GM23248 (cell line): ENCODE data around the gene ZBTB9. TPM values are rescaled to one million over a fixed set of nuclear protein-coding genes. Genes with fewer than 3 reads are reported as not detected.

Experiments used
- DNase-seq: peaks from one replicate; pipeline ENCODE4 v3.0.0-alpha.2; 2015
- H2AFZ ChIP-seq: fragments of 200-600 bp; sonication (generic); 2 replicates; pipeline ENCODE4 v1.6.1; 2016; ENCODE audit warnings: antibody characterized with exemption
- H3F3A ChIP-seq: fragments of 200-600 bp; sonication (generic); 2 replicates; pipeline ENCODE4 v1.6.1; 2016; ENCODE audit warnings: mild to moderate bottlenecking, antibody characterized with exemption, mixed run types; ENCODE audit not compliant: insufficient read depth
- H3K27ac ChIP-seq: fragments of 200-600 bp; sonication (generic); 2 replicates; pipeline ENCODE4 v1.5.1; 2016; ENCODE audit warnings: mild to moderate bottlenecking
- H3K27me3 ChIP-seq: fragments of 200-600 bp; sonication (generic); replicated peaks from 2 replicates; pipeline ENCODE4 v1.6.1; 2016; ENCODE audit warnings: mild to moderate bottlenecking; ENCODE audit not compliant: insufficient read depth
- H3K36me3 ChIP-seq: fragments of 200-600 bp; sonication (generic); 2 replicates; pipeline ENCODE4 v1.6.1; 2016; ENCODE audit warnings: low read depth, mild to moderate bottlenecking
- H3K4me1 ChIP-seq: fragments of 200-600 bp; sonication (generic); 2 replicates; pipeline ENCODE4 v1.6.1; 2016; ENCODE audit warnings: mild to moderate bottlenecking; ENCODE audit not compliant: insufficient read depth
- H3K4me2 ChIP-seq: fragments of 200-600 bp; sonication (generic); one replicate; pipeline ENCODE4 v1.6.1; 2016; ENCODE audit warnings: mild to moderate bottlenecking; ENCODE audit not compliant: unreplicated experiment
- H3K4me3 ChIP-seq: fragments of 200-600 bp; sonication (generic); 2 replicates; pipeline ENCODE4 v1.5.1; 2016; ENCODE audit warnings: mild to moderate bottlenecking
- H3K79me2 ChIP-seq: fragments of 200-600 bp; sonication (generic); 2 replicates; pipeline ENCODE4 v1.6.1; 2016; ENCODE audit warnings: mild to moderate bottlenecking; ENCODE audit not compliant: insufficient read depth
- H3K9ac ChIP-seq: fragments of 200-600 bp; sonication (generic); 2 replicates; pipeline ENCODE4 v1.6.1; 2016; ENCODE audit warnings: mild to moderate bottlenecking
- H3K9me2 ChIP-seq: fragments of 200-600 bp; sonication (generic); 2 replicates; pipeline ENCODE4 v1.6.1; 2016; ENCODE audit warnings: mixed run types, mild to moderate bottlenecking, moderate library complexity; ENCODE audit not compliant: insufficient read depth
- H3K9me3 ChIP-seq: fragments of 200-600 bp; sonication (generic); one replicate; pipeline ENCODE4 v1.6.1; 2017; ENCODE audit warnings: low read depth
- H4K20me1 ChIP-seq: fragments of 200-600 bp; sonication (generic); 2 replicates; pipeline ENCODE4 v1.6.0; 2016; ENCODE audit not compliant: insufficient read depth
- EZH2 ChIP-seq: fragments of 200-600 bp; sonication (generic); IDR thresholded peaks from 2 replicates; pipeline ENCODE4 v1.6.1; 2018; ENCODE audit warnings: antibody characterized with exemption, mild to moderate bottlenecking; ENCODE audit not compliant: insufficient read depth, poor library complexity, severe bottlenecking
- EZH2phosphoT487 ChIP-seq: fragments of 200-600 bp; sonication (generic); IDR thresholded peaks from 2 replicates; pipeline ENCODE4 v1.6.1; 2018; ENCODE audit warnings: antibody characterized with exemption, moderate library complexity, mild to moderate bottlenecking, low read depth; ENCODE audit not compliant: insufficient read depth
- WGBS, 2 experiments: methylation state at CpG; one replicate each; pipeline ENCODE4 v1.1.6; 2015 to 2017; ENCODE audit warnings: low lambda C conversion rate in 2 of 2, low coverage in 1 of 2; ENCODE audit errors: missing lambda C conversion rate in 2 of 2; 5-methylcytosine and 5-hydroxymethylcytosine counted together
- in situ Hi-C: fragments of 300-500 bp; cut with MboI; formaldehyde crosslinking; loops from 2 replicates; pipeline ENCODE4 v1.15.0; 2020
- polyA plus RNA-seq: library from polyadenylated mRNA; unstranded; fragments of >200 nt; fragmentation: Nextera tagmentation; extraction: Ambion mirVana; gene quantifications from 2 replicates; pipeline ENCODE4 v1.2.1, GENCODE V29; 2016
- total RNA-seq: library from RNA; depleted of rRNA; stranded (reverse); fragments of >200 nt; shearing (Covaris generic); gene quantifications from 2 replicates; pipeline ENCODE4 v1.2.3, GENCODE V29; 2014

The ZBTB9 gene
- total and polyA plus RNA-seq, 2 experiments from 2014 or later = 3.5 to 7.0 TPM

DNA sequence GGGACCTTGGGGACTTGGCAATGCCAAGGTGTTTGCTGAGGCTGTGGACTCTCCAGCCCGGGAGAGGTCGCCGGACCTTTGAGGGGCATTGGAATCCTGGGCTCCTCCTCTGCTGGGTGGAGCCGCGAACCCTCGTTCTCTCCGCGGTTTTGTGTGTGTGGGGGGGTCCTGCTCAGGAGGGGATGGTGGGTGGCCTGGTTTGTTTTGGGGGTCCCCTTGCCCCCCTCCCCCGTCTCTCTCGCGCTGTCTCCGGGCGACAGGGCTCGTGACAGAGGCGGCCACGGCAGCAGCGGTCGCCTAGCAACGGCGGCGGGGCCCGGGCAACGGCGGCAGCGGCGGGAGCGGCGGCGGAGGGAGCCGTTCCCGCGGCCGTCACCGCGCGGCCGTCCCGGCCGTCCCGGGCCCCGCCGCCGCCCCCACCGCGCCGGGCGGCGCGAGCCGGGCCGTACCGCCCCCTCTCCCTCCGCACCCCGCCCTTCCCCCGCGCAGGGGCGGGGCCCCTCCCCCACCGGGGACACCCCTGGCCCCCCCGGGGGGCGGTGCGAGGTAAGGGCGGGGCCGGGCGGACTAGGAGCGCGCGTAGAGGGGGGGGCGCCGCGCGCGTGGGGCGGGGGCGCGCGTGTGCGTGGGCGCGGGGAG, 26.7 kb upstream of the ZBTB9 start:
- DNase-seq = peak; percentile 72
- Histone ChIP-seq H3K9me3 (no peaks in the 10 kb centered on the region), H3K27ac (peak overlapping the region; percentile 30), H3K4me2 (peak overlapping the region; percentile 87), H3F3A (peaks cover 44% of the 10 kb centered on the region), H3K4me3 (peak overlapping the region; percentile 89), H3K27me3 (no peaks in the 10 kb centered on the region), H3K36me3 (no peaks in the 10 kb centered on the region), H2AFZ (peak overlapping the region; percentile 53), H4K20me1 (no peaks in the 10 kb centered on the region), H3K9me2 (no peaks in the 10 kb centered on the region), H3K9ac (peak overlapping the region; percentile 81), H3K79me2 (peaks cover 63% of the 10 kb centered on the region), H3K4me1 (peaks cover 22% of the 10 kb centered on the region)
- WGBS, 2 experiments = 0 to 2% methylated on average over 8 to 22 of the region's 79 CpGs
- TF ChIP-seq EZH2 (no peak), EZH2phosphoT487 (no peak)
- in situ Hi-C loops = no loop called here

DNA sequence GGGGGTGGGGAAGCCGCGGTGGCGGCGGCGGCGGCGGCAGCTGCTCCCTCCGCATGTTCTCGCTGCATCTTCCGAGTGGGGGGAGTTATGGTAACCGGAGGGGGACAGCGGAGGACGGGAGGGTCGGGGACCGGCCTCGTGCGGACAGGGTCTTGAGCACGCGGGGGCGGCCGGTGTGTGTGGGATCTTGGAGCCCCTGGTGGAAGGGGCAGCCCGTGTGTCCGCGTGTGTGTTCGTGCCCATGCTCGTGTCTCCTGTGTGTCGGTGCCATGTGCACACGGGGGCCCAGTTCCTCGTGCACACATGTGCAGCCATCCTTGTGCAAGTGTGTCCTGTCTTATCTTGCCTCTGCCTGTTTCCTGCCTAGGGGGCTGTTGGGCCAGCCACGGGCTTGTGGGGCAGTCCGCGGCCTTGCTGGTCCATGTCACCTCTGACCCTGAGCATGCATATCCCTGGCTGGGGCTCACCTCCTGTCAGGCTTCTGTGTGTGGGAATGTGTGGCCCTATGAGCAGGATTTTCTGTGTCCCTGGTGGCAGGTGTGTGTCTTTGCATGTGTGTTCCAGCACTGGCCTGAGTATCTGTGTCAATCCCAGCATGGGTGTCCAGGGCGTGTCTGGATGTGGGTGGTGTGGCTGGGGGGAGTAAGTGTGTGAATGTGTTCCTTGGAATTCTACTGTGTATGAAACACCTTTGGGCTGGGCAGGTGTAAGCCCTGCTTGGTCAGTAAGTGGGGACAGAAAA, 26.0 kb upstream of the ZBTB9 start:
- Histone ChIP-seq H3K9ac (peak overlapping the region; percentile 81), H3K4me1 (peaks cover 22% of the 10 kb centered on the region), H2AFZ (no peak overlapping the region), H3K9me3 (no peaks in the 10 kb centered on the region), H3K79me2 (peaks cover 56% of the 10 kb centered on the region), H3K4me3 (peak overlapping the region; percentile 89), H4K20me1 (no peaks in the 10 kb centered on the region), H3K9me2 (no peaks in the 10 kb centered on the region), H3K27me3 (no peaks in the 10 kb centered on the region), H3K27ac (no peak overlapping the region), H3K36me3 (no peaks in the 10 kb centered on the region), H3F3A (peaks cover 41% of the 10 kb centered on the region), H3K4me2 (peak overlapping the region; percentile 64)
- peak; percentile 75 for DNase-seq
- in situ Hi-C loops = no loop called here
- WGBS, 2 experiments = 17 to 24% methylated on average over 18 to 33 of the region's 33 CpGs
- TF ChIP-seq EZH2 (no peak), EZH2phosphoT487 (no peak)

DNA sequence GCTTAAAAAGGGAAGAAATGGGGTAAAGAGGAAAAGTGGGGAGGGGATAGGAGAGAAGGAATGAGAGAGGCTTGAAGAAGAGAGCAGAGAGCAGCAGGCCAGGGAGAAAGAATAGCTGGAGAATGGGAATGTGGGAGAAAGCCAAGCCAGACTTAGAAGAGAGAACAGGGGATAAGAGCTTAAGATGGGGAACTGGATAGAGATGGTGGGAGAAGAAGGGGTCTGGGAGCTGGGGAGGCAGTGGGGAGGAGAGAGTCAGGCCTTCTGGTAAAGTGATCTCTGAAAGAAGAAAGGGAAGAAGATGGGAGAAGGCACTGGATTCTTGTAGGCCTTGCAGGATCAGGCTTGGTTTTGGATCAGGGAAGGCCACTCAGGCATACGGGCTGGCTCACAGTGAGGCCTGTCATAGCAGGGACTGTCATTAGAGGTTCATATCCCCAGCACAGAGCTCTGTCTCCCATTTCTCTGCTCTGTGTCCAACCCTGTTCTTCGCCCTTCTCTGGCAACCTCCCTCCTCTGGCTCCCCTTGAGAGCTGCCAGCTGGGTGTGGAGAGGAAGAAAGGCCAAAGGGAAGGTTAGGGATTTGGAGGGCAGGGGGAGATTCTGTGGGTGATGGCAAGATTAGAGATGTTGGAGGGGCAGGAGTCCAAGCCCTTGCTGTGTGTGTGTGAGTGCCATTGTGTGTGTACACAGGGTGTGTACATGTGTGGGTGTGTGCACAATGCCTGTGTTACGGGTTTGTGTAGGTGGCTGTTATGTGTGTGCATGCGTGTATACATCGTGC, 25.2 kb upstream of the ZBTB9 start:
- Histone ChIP-seq H2AFZ (no peak overlapping the region), H3K9ac (0 out of 2 replicates have a peak overlapping the region, but pooled peaks have one; percentile 81), H3K4me2 (peak overlapping the region; percentile 64), H3K9me3 (no peaks in the 10 kb centered on the region), H3K4me1 (peaks cover 21% of the 10 kb centered on the region), H4K20me1 (no peaks in the 10 kb centered on the region), H3K36me3 (no peaks in the 10 kb centered on the region), H3K79me2 (peaks cover 50% of the 10 kb centered on the region), H3K27ac (no peak overlapping the region), H3K4me3 (peak overlapping the region; percentile 89; the same call in 1 of the 2 replicates), H3K27me3 (no peaks in the 10 kb centered on the region), H3F3A (peaks cover 33% of the 10 kb centered on the region), H3K9me2 (no peaks in the 10 kb centered on the region)
- TF ChIP-seq EZH2 = no peak
- TF ChIP-seq EZH2phosphoT487 = no peak
- DNase-seq = no peak
- 70 to 71% methylated on average over 5 of the region's 5 CpGs for WGBS, 2 experiments
- in situ Hi-C loops = no loop called here

DNA sequence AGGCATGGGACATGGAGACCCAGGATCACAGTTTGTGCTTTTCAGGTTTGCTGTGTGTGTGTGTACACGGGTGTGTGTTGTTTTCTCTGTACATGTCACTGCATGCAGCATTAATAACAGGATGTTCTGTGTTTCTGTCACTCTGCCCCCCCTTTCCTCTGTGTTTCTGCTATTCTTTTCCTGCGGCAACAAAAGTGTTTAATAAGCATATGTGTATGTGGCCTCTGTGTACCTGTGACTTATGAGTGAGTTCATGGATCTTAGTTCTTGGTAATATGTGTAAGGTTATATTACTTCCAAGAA, 24.7 kb upstream of the ZBTB9 start:
- Histone ChIP-seq H3F3A (peaks cover 28% of the 10 kb centered on the region), H2AFZ (no peak overlapping the region), H3K9ac (no peak overlapping the region), H3K27ac (no peak overlapping the region), H3K4me3 (no peak overlapping the region), H3K36me3 (no peaks in the 10 kb centered on the region), H3K4me1 (peaks cover 15% of the 10 kb centered on the region), H3K27me3 (no peaks in the 10 kb centered on the region), H3K79me2 (peaks cover 44% of the 10 kb centered on the region), H4K20me1 (no peaks in the 10 kb centered on the region), H3K9me2 (no peaks in the 10 kb centered on the region), H3K4me2 (no peak overlapping the region), H3K9me3 (no peaks in the 10 kb centered on the region)
- no peak for DNase-seq
- in situ Hi-C loops = no loop called here
- WGBS, 2 experiments = 33 to 35% methylated on average over 2 of the region's 2 CpGs
- no peak for TF ChIP-seq EZH2phosphoT487
- no peak for TF ChIP-seq EZH2
